ENCODE measurements around the gene CELSR2.
"Not testable (repeated sequence)": the region's sequence is repeated elsewhere in the genome, so short reads cannot be mapped to it uniquely, and the experiment has no call there.

The CELSR2 gene

GRCh38 chr1:109282952-109283747, 33.8 kb downstream of the CELSR2 start, which contains the start of gene PSRC1:
Gene PSRC1 (minus strand): TSS chr1:109283145.
- peak; percentile 50 for DNase-seq

GRCh38 chr1:109283748-109284600, 34.6 kb downstream of the CELSR2 start:
- no peak for DNase-seq

GRCh38 chr1:109286762-109287161, 37.4 kb downstream of the CELSR2 start:
- not testable (repeated sequence) for DNase-seq

- DNase-seq: no peak
Observed at GRCh38 chr1:109290137-109290536, 40.8 kb downstream of the CELSR2 start.

- no peak for DNase-seq
Observed at GRCh38 chr1:109290998-109291397, 41.7 kb downstream of the CELSR2 start.

GRCh38 chr1:109292364-109292763, 43.0 kb downstream of the CELSR2 start:
- no peak for DNase-seq

- DNase-seq: no peak
Observed at GRCh38 chr1:109293026-109293425, 43.7 kb downstream of the CELSR2 start.

- DNase-seq: no peak
Observed at GRCh38 chr1:109294481-109294880, 45.1 kb downstream of the CELSR2 start.

- DNase-seq: no peak
Observed at GRCh38 chr1:109295712-109296415, 46.5 kb downstream of the CELSR2 start.

GRCh38 chr1:109296782-109297181, 47.4 kb downstream of the CELSR2 start:
- DNase-seq: no peak

- no peak for DNase-seq
Observed at GRCh38 chr1:109298666-109299557, 49.6 kb downstream of the CELSR2 start.

GRCh38 chr1:109299558-109300343, 50.4 kb downstream of the CELSR2 start:
- DNase-seq: no peak

GRCh38 chr1:109300650-109301151, 51.4 kb downstream of the CELSR2 start:
- no peak for DNase-seq

GRCh38 chr1:109301874-109302273, 52.5 kb downstream of the CELSR2 start:
- DNase-seq: no peak

- DNase-seq: no peak
Observed at GRCh38 chr1:109304226-109304920, 55.0 kb downstream of the CELSR2 start.

- not testable (repeated sequence) for DNase-seq
Observed at GRCh38 chr1:109305991-109306390, 56.7 kb downstream of the CELSR2 start.

GRCh38 chr1:109306832-109307273, 57.5 kb downstream of the CELSR2 start, which contains the start of gene MYBPHL:
Gene MYBPHL (minus strand): TSS chr1:109307011. CDS start chr1:109306991, 20 bp downstream.
- DNase-seq: no peak

GRCh38 chr1:109307274-109308021, 58.1 kb downstream of the CELSR2 start:
- no peak for DNase-seq

- no peak for DNase-seq
Observed at GRCh38 chr1:109309347-109309746, 60.0 kb downstream of the CELSR2 start.
